ENCODE data around the gene TAT.

GRCh38 chr16:71557954-71558582, 18.8 kb downstream of the TAT start:
- no peak for TF ChIP-seq CTCF (IDR thresholded peaks at IDR 0.05)
- no peak for TF ChIP-seq POLR2A (IDR thresholded peaks at IDR 0.05)

Data from body of pancreas (tissue), 4 donors.